ENCODE results near the gene HTRA2.
"Not testable (repeated sequence)": the region's sequence is repeated elsewhere in the genome, so short reads cannot be mapped to it uniquely, and the experiment has no call there.

Gene HTRA2

DNA sequence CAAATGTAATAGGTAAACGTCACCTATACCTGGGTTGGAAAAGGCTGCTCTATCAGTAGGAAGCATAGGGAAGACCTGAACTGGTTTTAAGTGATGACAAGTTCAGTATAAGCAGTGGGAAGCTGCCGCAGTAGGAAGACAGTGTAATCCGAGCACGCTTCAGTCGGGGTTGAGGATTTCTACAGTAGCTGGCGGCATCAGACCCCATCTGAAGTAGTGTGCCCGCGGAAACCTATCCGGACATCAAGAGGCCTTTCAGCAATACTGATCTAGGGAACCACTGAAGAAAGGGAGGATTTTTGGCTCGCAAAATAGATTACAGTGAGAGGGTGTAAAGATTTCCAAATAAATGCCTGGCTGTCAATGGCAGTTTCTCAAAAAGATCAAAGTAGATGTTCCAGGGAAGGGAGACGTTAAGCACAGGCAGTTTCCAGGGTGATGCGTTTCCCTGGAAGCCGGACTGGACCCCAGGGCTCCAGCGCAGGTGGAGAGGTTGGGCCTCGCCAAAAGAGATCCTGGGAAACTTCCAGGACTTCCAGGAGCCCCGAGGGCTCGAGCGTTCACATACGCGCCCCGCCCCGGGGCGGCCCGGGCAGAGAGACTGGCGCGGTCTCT is 18.7 kb downstream of the HTRA2 start:
- DNase-seq: no peak

GRCh38 chr2:74548900-74549826 is 19.4 kb downstream of the HTRA2 start:
- no peak for DNase-seq

GRCh38 chr2:74550231-74550630 is 20.5 kb downstream of the HTRA2 start:
- no peak for DNase-seq

- no peak for DNase-seq
Observed at GRCh38 chr2:74551530-74551929, 21.8 kb downstream of the HTRA2 start.

DNA sequence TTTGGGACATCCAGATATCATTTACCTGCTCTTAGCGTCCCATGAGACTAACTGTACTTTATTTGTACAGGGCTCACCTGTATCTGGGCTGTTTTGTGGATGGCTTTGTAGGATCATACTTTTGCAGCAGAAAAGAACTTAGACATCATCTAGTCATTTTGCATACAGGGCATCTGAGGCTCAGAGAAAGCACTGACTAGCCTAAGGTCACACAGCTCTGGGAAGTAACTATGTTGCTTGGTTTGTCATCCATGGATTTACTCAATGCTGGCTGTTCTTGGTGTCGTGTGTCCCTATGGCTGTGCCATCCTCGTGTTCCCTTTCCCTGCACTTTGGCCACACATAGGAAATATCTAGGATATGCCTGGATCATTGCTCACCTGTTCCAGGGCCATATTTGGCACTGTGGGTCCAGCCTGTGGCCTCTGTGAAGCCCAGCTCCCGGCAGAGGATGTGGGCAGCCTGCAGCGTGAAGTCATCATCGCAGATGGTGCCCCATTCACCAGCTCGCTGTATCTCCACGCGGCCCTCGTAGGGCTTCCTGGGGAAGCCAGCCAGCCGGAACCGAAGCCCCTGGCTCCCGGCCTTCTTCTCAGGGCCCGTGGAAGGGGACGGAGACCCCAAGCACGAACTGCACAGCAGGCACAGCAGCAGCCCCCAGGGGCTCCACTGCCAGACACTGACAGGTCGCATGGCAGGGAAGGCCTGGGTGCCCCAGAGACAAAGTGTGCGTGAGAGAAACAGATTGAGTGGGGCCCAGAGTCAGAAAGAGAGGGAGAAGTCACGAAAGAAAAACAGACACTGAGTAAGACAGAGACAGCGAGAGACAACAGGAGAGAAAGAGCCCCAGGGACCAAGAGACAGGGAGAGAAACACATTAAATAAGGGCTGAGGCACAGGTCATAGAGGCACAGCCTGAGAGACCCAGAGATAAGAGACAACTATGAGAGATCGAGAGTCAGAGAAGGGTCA is 22.5 kb downstream of the HTRA2 start:
- DNase-seq: no peak

- DNase-seq: no peak
Observed at GRCh38 chr2:74552914-74553811, 23.4 kb downstream of the HTRA2 start.

DNA sequence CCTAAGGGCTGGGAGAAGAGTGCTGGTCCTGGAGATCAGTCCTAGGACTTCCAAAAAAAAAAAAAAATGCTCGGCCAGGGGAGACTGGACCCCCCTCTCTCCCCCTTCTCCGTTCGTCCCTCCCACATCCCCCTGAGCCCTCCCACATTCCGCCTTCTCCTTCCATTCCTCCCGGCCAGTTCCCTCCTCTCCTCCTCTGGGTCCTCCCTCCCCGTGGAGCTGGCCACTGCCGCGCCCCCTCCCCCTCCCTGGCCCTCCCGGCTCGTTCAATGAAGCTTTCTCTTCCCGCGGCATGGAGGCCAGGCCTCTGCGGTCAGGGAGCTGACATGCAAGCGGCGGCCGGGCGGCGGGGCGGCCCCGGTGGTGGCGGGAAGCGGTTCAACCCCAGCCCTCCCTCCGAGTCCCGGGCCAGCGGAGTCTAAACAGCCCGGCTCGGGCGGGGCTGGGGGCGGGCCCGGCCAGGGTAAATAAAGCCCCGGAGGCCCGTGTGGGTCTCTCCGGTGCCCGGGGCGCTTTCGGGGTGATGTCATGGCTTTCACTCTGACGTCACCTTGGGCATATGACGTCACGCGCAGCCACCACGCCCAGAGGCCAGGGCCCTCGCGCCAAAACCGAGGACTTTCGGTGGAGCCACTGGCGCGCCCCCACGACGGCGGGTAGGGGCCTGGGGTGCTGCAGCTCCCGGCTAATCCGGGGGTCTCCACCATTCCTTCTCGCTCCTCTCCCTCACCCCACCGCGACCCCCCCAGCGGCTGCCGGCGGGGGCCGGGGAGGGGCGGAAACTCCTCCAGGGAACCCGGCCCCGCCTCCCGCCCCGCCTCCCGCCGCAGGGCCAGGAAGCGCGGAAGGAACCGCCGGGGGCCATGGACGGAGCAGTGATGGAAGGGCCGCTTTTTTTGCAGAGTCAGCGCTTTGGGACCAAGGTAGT is 24.4 kb downstream of the HTRA2 start, which contains the start of the genes DOK1 and LOXL3:
Gene DOK1, plus strand, starts transcription at position 829 of the 928 bp plus-strand sequence. Its CDS starts 35 bp downstream, at position 864.
Gene LOXL3, minus strand, starts transcription at position 51 of the 928 bp plus-strand sequence. CDS start 1,308 bp downstream, outside the sequence.
- peak; percentile 83 for DNase-seq

DNA sequence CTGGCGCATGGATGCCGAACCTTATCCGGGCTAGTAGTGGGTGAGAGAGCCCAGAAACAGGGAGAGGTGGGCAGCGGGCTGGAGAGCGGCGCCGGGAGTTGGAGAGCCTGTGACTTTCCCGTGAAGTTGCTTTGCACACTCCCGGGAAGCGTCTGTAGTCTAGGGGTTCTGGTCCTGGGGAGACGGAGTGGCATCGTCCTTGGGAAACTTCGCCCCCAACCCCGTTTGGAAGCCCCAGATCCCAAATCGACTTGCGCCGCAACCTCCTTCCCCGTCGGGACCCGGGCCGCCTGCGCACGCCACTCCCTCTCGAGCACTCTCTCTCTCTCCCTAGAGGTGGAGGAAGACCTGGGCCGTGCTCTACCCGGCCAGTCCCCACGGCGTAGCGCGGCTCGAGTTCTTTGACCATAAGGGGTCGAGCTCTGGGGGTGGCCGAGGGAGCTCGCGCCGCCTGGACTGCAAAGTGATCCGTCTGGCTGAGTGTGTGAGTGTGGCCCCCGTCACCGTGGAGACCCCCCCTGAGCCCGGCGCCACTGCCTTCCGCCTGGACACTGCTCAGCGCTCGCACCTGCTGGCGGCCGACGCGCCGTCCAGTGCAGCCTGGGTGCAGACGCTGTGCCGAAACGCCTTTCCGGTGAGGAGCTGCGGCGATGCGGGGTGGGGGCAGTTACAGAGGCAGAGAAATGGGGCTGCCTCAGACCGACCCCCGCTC is 25.2 kb downstream of the HTRA2 start:
- DNase-seq: peak; percentile 36

- no peak for DNase-seq
Observed at GRCh38 chr2:74555610-74556103, 25.9 kb downstream of the HTRA2 start.

DNA sequence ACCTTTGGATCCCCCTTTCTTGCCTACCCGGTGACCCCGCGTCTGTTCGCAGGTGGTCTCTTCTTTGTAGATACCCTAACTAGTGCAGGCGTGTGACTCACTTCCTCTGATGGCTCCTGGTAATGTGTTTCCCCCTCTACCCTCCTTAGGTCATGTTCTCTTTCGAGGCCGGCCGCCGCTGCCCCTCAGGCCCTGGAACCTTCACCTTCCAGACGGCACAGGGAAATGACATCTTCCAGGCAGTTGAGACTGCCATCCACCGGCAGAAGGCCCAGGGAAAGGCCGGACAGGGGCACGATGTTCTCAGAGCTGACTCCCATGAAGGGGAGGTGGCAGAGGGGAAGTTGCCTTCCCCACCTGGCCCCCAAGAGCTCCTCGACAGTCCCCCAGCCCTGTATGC is 26.4 kb downstream of the HTRA2 start:
- no peak for DNase-seq

DNA sequence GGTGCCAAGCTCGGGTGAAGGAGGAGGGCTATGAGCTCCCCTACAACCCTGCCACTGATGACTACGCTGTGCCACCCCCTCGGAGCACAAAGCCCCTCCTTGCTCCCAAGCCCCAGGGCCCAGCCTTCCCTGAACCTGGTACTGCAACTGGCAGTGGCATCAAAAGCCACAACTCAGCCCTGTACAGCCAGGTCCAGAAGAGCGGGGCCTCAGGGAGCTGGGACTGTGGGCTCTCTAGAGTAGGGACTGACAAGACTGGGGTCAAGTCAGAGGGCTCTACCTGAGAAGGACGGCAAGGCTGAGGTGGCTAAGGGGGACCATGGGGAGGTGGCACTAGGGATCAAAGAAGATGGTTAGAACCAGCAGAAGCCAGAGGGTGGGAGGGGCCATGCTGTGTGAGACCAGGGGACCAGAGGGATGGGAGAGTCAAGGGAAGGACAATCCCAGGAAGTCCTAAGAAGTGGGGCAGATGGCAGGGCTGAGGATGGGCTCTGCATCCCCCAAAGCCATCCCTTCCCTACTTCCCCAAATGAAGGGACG is 27.2 kb downstream of the HTRA2 start:
- DNase-seq: no peak

DNA sequence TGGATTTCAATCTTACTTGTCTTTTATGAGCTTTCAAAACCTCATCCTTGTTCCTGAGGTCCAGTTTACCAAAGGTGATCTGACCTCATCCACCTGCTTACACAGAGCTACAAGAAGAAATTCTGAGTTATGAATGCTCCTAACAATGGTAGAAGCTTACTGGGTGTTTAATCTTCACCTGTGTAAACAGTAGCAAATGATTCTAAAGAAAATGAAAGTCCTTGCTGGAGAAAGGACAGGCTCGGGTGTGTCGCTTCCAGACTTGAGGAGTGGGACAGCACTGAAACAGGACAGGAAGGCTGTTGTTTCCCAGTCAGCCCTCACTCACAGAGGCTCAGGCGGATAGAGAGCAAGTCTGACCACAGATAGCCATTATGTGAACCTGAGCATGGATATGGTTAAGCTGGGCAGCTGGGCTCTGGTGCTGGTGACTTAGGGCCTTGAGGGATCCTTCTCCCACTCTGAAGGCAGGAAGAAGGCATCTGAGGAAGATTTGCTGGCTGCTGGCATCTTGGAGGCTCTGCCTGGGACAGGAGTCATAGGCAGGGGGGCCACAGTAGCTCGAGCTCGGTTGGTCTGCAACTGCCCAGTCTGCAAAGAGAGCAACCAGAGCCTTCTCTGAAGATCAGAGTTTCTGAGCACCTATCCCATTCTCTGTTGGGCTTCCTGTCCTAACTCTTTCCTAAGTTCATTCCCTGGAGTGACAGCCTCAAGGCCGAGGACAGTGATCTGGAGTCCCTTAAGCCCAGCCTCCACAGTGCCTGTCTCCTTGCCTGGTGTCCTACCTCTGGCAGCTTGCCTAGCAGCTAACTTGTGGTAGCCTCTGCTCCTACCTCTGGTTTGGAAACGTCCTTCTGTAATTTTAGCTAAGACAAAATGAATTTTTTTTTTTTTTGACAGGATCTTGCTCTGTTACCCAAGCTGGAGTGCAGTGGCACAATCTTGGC is 28.8 kb downstream of the HTRA2 start:
- no peak for DNase-seq

DNA sequence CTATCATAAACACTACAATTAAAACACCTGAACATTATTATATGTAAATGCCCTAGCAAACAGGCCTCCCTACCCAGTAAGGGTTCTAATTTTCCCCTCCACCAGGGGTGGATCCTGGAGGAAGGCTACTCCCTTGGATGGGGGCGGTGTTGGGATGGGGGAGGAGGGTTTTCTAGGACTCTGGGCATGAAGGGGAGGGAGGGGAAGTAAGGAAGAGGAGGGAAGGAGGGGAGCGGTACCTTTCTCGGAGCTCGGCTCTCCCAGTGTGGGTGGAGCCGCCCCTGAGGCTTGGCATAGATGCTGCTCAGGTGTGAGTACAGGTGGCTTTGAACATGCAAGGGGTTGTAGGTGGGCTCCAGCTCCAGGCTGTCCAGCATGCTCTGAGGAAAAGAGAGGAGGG is 30.2 kb downstream of the HTRA2 start:
- no peak for DNase-seq

DNA sequence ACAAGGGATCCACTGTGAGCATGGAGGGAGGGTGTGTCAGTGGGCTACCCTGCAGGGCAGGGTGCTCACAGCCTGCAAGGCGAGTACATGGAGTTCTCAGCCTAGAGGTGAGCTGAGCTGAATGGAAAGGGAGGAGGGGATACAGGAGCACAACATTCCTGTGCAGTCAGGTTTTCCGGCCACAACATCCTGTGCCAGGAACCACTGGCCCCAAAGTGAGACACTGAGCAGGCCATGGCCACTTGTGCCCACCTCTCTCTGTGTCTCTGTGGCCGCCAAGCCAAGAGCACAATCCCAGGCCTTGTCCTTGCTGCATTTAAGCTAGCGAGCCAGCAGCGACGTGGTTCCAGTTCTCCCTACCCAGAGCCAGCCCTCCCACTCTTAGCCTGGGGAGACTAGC is 30.9 kb downstream of the HTRA2 start:
- no peak for DNase-seq

DNA sequence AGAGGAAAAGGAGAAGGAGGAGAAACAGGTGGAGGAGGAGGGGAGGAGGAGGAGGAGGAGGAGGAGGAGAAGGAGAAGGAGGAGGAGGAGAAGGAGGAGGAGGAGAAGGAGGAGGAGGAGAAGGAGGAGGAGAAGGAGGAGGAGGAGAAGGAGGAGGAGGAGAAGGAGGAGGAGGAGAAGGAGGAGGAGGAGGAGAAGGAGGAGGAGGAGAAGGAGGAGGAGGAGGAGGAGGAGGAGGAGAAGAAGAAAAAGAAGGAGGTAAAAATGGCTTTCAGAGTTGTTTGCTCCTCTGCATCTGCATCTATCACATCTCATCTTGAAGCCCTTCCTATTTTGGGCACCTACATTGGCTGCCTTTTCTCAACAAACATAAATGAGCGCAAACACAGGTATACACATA is 31.3 kb downstream of the HTRA2 start:
- not testable (repeated sequence) for DNase-seq

- DNase-seq: no peak
Observed at GRCh38 chr2:74562126-74562775, 32.5 kb downstream of the HTRA2 start.

DNA sequence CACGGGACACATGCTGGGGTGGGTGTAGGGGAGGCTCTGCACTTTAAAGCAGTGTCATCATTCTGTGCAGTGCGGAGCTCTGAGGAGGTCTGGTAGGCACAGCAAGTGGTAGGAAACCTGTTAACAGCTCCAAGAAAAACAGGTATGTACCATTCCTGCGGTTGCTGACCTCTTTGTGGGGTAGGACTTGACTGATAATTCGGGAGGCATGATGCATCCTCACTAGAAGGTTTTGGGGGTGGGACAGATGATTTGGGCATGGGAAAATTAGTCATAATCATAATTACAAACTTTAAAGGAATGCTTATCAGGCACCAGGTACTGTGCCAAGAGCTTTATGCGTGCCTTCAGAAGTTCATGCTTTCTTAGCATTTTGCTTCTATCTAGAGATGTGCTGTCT is 34.5 kb downstream of the HTRA2 start:
- DNase-seq: no peak

Measured in stimulated activated naive CD4-positive, alpha-beta T cell treated with Interleukin-2 at 50 U/mL for 16 hours (primary cell).